ENCODE results near the gene DNAJB6. TPM values are rescaled to one million over a fixed set of nuclear protein-coding genes. Genes with fewer than 3 reads are reported as not detected.
A peak's percentile ranks its signal among the peaks of the same experiment; 100 is the strongest.

The DNAJB6 gene
- total and polyA plus RNA-seq, 7 donors = 103 to 326 (median 229) TPM

DNA sequence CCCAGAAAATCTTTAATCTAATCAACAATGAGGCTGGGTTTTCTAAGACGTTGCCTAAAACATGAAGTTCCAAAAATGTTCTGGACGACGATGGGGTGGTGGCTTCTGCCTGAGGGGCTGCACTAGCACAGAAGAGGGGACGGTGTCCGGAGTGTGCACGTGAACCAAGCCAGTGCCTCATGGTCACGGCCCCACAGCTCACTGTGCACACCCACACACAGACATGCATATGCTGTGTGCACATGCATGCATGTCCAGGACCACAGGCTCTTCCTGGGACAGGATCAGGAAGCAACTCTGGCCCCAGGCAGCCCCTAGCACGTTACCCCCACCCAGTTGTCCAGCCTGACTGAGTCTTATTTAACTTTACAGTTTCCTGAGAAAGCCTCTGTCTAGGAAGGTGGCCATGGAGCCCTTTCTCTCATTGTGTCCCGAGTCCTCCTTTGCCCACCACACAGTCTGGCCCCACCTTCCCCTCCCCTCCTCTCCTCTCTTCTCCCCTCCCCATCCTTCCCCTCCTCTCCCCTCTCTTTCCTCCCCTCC, 100.8 kb downstream of the DNAJB6 start:
- intact Hi-C loops (cut with DNase I) = no loop called here
- ATAC-seq (no peak), DNase-seq (peak in 1 of 2 donors; percentile 12)
- Histone ChIP-seq H3K36me3 (ENCODE audit: insufficient read depth in 1 of 2, low read depth in 1 of 2) (no peaks in the 10 kb centered on the region), H3K4me1 (peaks cover 2% of the 10 kb centered on the region), H3K4me3 (no peak overlapping the region), H3K9me3 (no peaks in the 10 kb centered on the region), H3K27me3 (ENCODE audit: insufficient read depth in 3 of 3, low read length in 2 of 3) (no peaks in the 10 kb centered on the region), H3K27ac (no peak overlapping the region)
- TF ChIP-seq, protein P1, sequence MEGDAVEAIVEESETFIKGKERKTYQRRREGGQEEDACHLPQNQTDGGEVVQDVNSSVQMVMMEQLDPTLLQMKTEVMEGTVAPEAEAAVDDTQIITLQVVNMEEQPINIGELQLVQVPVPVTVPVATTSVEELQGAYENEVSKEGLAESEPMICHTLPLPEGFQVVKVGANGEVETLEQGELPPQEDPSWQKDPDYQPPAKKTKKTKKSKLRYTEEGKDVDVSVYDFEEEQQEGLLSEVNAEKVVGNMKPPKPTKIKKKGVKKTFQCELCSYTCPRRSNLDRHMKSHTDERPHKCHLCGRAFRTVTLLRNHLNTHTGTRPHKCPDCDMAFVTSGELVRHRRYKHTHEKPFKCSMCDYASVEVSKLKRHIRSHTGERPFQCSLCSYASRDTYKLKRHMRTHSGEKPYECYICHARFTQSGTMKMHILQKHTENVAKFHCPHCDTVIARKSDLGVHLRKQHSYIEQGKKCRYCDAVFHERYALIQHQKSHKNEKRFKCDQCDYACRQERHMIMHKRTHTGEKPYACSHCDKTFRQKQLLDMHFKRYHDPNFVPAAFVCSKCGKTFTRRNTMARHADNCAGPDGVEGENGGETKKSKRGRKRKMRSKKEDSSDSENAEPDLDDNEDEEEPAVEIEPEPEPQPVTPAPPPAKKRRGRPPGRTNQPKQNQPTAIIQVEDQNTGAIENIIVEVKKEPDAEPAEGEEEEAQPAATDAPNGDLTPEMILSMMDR (IDR thresholded peaks at IDR 0.05) = no peak
- 54 to 57% (median 55%) methylated on average over 9 of the region's 9 CpGs for WGBS, 3 donors

DNA sequence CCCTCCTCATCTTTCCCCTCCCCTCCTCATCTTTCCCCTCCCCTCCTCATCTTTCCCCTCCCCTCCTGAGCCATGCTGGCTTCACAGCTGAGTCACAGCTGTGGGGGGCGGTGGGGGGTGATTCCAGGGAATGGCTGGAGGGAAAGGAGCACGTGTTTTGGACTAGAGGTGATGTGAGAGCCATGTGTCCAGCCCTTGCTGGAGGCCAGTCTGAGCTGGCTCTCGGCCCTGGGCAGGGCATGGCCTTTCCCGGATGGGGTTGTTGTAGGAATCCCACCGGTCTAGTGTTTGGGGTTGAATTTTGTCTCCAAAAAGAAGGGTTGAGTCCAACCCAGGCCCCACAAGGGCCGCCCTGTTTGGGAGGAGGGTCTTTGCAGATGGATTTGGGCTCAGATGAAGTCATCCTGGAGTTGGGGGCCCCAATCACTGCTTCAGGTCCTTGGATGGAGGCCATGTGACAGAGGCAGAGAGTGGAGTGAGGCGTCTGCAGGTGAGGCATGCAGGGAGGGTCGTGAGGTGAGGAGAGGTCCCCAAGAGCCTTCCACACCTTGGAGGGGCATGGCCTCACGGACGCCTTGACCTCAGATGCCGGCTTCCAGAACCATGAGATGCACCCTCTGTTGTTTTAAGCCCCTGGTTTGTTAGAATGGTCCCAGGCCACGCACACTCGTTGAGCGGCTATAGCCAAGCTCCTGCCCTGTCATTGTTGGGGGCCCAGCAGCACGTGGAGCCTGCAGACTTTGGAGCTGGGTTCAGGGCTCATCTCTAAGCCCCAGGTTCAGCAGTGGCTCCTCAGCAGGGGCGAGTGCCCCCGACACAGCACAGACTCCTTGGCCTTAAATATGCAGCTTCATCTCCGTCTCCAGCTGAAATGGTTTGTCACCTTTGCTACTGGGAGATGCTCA, 101.6 kb downstream of the DNAJB6 start:
- Histone ChIP-seq H3K4me3 (no peak overlapping the region), H3K9me3 (no peaks in the 10 kb centered on the region), H3K27me3 (ENCODE audit: insufficient read depth in 3 of 3, low read length in 2 of 3) (no peaks in the 10 kb centered on the region), H3K4me1 (no peaks in the 10 kb centered on the region), H3K36me3 (ENCODE audit: insufficient read depth in 1 of 2, low read depth in 1 of 2) (no peaks in the 10 kb centered on the region), H3K27ac (no peak overlapping the region)
- DNase-seq (peak in 1 of 2 donors; percentile 20), ATAC-seq (no peak)
- intact Hi-C loops (cut with DNase I) = no loop called here
- TF ChIP-seq, protein P1 (IDR thresholded peaks at IDR 0.05) = no peak
- 74 to 79% (median 76%) methylated on average over 18 of the region's 18 CpGs for WGBS, 3 donors

DNA sequence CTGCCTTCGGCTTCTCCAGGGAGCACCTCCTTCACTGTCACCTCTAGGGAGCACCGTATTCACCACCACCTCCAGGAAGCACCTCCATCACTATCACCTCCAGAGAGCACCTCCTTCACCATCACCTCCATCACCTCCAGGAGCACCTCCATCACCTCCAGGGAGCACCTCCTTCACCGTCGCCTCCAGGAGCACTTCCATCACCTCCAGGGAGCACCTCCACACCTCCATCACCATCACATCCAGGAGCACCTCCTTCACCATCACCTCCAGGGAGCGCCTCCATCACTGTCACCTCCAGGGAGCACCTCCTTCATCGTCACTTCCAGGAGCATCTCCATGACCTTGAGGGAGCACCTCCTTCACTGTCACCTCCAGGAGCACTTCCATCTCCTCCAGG, 102.3 kb downstream of the DNAJB6 start:
- intact Hi-C loops (cut with DNase I) = no loop called here
- no peaks in the 10 kb centered on the region for H3K27me3 ChIP-seq (ENCODE audit: insufficient read depth in 3 of 3, low read length in 2 of 3)
- no peaks in the 10 kb centered on the region for H3K9me3 ChIP-seq
- no peak overlapping the region for H3K27ac ChIP-seq
- H3K4me3 ChIP-seq = no peak overlapping the region
- TF ChIP-seq, protein P1 (IDR thresholded peaks at IDR 0.05) = no peak
- no peaks in the 10 kb centered on the region for H3K4me1 ChIP-seq
- ATAC-seq (no peak), DNase-seq (no peak)
- 93 to 96% (median 94%) methylated on average over 6 of the region's 6 CpGs for WGBS, 3 donors
- no peaks in the 10 kb centered on the region for H3K36me3 ChIP-seq (ENCODE audit: insufficient read depth in 1 of 2, low read depth in 1 of 2)

DNA sequence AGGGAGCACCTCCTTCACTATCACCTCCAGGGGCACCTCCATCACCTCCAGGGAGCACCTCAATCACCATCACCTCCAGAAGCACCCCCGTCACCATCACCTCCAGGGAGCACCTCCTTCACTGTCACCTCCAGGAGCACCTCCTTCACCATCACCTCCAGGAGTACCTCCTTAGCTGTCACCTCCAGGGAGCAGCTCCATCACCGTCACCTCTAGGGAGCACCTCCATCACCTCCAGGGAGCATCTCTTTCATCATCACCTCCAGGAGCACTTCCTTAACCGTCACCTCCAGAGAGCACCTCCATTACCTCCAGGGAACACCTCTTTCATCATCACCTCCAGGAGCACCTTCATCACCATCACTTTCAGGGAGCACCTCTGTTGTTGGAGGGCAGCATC, 103.0 kb downstream of the DNAJB6 start:
- intact Hi-C loops (cut with DNase I) = no loop called here
- ATAC-seq (no peak), DNase-seq (peak in 1 of 2 donors; percentile 16)
- no peaks in the 10 kb centered on the region for H3K27me3 ChIP-seq (ENCODE audit: insufficient read depth in 3 of 3, low read length in 2 of 3)
- 58 to 72% (median 61%) methylated on average over 3 of the region's 3 CpGs for WGBS, 3 donors
- no peak overlapping the region for H3K27ac ChIP-seq
- TF ChIP-seq, protein P1 (IDR thresholded peaks at IDR 0.05) = no peak
- no peaks in the 10 kb centered on the region for H3K36me3 ChIP-seq (ENCODE audit: insufficient read depth in 1 of 2, low read depth in 1 of 2)
- no peak overlapping the region for H3K4me3 ChIP-seq
- H3K4me1 ChIP-seq = no peaks in the 10 kb centered on the region
- H3K9me3 ChIP-seq = no peaks in the 10 kb centered on the region

All from psoas muscle (tissue), 8 donors.